ENCODE results near the gene EMSY.

DNA sequence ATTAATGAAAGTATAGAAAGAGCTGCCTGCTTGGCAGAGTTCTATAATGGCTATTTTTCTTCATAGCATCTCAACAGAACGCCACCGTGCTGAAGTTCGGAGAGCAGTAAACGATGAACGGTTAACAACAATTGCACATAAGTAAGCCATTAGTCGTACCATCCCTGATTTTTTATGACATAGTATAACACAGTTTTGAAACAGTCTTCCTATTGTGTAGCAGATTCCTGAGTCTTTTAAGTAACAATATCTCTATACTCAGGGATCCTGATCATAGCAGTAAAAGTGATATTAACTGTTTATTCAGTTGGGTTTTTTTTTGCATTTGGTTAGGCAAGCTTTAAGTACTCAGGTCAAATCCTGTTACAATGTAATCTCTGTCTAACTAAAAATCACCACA, 8.4 kb downstream of the EMSY start:
- no peak for TF ChIP-seq POLR2A (IDR thresholded peaks at IDR 0.05)
- TF ChIP-seq, protein P1, sequence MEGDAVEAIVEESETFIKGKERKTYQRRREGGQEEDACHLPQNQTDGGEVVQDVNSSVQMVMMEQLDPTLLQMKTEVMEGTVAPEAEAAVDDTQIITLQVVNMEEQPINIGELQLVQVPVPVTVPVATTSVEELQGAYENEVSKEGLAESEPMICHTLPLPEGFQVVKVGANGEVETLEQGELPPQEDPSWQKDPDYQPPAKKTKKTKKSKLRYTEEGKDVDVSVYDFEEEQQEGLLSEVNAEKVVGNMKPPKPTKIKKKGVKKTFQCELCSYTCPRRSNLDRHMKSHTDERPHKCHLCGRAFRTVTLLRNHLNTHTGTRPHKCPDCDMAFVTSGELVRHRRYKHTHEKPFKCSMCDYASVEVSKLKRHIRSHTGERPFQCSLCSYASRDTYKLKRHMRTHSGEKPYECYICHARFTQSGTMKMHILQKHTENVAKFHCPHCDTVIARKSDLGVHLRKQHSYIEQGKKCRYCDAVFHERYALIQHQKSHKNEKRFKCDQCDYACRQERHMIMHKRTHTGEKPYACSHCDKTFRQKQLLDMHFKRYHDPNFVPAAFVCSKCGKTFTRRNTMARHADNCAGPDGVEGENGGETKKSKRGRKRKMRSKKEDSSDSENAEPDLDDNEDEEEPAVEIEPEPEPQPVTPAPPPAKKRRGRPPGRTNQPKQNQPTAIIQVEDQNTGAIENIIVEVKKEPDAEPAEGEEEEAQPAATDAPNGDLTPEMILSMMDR (IDR thresholded peaks at IDR 0.05), result no peak

All from thyroid gland (tissue), 4 donors.